GM12864 (cell line): ENCODE results near the gene NOXRED1.

ENCODE experiments used
- DNase-seq: peaks from one replicate; pipeline ENCODE4 v3.0.0-alpha.2; 2011; ENCODE audit warnings: low read depth
- H3K4me3 ChIP-seq: 2 replicates; pipeline ENCODE4 v1.5.1; 2011; ENCODE audit warnings: mild to moderate bottlenecking, low read depth, low read length, control low read depth
- TF ChIP-seq, protein P1 (sequence below): IDR thresholded peaks from 2 replicates; pipeline ENCODE4 v1.5.1; 2011; ENCODE audit warnings: low read depth, mild to moderate bottlenecking, moderate library complexity, low read length, control low read depth, inconsistent platforms; ENCODE audit errors: missing control alignments

NOXRED1 gene

GRCh38 chr14:77409131-77409533, 14.2 kb downstream of the NOXRED1 start:
- H3K4me3 ChIP-seq: no peak overlapping the region
- peak; percentile 16 for DNase-seq
- TF ChIP-seq, protein P1, sequence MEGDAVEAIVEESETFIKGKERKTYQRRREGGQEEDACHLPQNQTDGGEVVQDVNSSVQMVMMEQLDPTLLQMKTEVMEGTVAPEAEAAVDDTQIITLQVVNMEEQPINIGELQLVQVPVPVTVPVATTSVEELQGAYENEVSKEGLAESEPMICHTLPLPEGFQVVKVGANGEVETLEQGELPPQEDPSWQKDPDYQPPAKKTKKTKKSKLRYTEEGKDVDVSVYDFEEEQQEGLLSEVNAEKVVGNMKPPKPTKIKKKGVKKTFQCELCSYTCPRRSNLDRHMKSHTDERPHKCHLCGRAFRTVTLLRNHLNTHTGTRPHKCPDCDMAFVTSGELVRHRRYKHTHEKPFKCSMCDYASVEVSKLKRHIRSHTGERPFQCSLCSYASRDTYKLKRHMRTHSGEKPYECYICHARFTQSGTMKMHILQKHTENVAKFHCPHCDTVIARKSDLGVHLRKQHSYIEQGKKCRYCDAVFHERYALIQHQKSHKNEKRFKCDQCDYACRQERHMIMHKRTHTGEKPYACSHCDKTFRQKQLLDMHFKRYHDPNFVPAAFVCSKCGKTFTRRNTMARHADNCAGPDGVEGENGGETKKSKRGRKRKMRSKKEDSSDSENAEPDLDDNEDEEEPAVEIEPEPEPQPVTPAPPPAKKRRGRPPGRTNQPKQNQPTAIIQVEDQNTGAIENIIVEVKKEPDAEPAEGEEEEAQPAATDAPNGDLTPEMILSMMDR: peak; percentile 58

DNA sequence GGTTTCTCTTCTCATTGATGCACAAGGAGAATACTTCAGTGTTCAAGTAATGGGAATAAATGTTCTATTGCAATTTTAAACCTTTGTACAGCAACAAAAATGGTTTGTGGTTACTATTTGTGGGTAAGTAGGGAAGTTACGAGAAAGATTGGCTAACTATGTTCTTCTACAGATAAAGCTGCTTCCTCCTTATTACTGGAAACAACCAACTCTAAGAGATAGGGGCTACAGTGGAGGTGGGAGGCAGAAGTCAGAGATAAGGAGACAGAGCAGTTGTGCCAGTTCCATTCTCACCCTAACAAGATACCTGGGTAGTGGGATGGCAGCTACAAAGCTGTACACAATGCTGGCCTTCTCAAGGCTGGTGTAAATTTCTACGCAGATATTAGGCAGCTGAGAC, 16.2 kb downstream of the NOXRED1 start:
- no peak for DNase-seq
- TF ChIP-seq, protein P1: no peak
- H3K4me3 ChIP-seq: no peak overlapping the region

DNA sequence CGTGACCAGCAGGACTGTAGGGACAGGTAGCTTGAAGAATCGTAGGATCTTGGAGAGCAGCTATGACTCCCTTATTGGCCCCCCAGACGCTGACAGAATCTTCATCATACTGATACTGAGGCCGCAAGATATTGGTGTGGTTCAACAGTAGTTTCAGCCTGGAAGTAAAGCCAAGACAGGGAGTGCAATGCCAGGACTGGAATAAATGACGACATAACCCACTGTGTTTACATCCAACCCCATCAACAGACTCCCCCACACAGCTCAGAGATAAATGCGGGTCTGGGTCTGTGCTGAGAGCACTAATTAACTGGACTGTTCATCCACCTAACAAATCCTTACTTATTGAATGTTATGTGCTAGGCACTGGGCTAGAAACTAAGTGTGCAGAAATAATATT, 16.6 kb downstream of the NOXRED1 start:
- no peak for DNase-seq
- H3K4me3 ChIP-seq: no peak overlapping the region
- TF ChIP-seq, protein P1: no peak

- TF ChIP-seq, protein P1: no peak
Observed at GRCh38 chr14:77406086-77406485, 17.2 kb downstream of the NOXRED1 start.

GRCh38 chr14:77403768-77404167, 19.6 kb downstream of the NOXRED1 start:
- H3K4me3 ChIP-seq: no peak overlapping the region
- TF ChIP-seq, protein P1: no peak
- DNase-seq: no peak

More at GRCh38 chr14:77406086-77406485, 17.2 kb downstream of the NOXRED1 start:
- H3K4me3 ChIP-seq: no peak overlapping the region
- no peak for DNase-seq

GRCh38 chr14:77400216-77400615, 23.1 kb downstream of the NOXRED1 start:
- DNase-seq: no peak
- TF ChIP-seq, protein P1: no peak
- H3K4me3 ChIP-seq: no peak overlapping the region

DNA sequence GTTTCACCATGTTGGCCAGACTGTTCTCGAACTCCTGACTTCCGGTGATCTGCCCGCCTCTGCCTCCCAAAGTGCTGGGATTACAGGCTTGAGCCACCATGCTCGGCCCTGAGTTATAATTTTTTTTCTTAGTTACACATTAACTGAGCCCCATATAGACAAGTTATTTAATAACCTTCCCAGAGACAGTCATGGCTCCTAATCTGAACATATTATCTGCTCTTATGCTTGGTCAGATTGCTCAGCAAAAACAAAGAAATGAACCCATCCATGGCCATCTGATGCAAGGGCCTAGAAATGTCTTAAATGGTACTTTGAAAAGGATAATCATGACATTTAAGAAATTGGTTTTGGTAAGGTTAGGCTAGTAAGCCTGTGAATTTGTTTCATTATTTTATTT, 33.1 kb downstream of the NOXRED1 start:
- TF ChIP-seq, protein P1: no peak
- DNase-seq: no peak
- no peak overlapping the region for H3K4me3 ChIP-seq
